H1 (cell line): ENCODE results near the gene SERTAD2. TPM values are rescaled to one million over a fixed set of nuclear protein-coding genes. Genes with fewer than 3 reads are reported as not detected.

Experiments
- CTCF ChIA-PET: fragments of 300-600 bp; sonication (Branson Sonifier 250); formaldehyde crosslinking; loops from one replicate; lab custom pipeline; 2021; ENCODE audit not compliant: partially characterized antibody; lab: Charles Lee
- POLR2A ChIA-PET: fragments of 300-600 bp; sonication (Branson Sonifier 250); formaldehyde crosslinking; loops from one replicate; lab custom pipeline; 2021; ENCODE audit warnings: inconsistent platforms; ENCODE audit not compliant: partially characterized antibody; lab: Charles Lee
- DNase-seq, 2 experiments: peaks; one replicate each; pipeline versions ENCODE4 v3.0.0 to v3.0.0-alpha.2; 2010 to 2022; ENCODE audit warnings: low spot score in 2 of 2, low read depth in 1 of 2, mixed read lengths in 1 of 2
- FAIRE-seq: peaks from 2 replicates; lab custom pipeline; 2011; peaks lifted over from hg19 to GRCh38; lab: Jason Lieb, UNC
- H2AFZ ChIP-seq: 2 replicates; pipeline ENCODE4 v1.8.1; 2012; ENCODE audit warnings: low read length, inconsistent platforms
- H2AK5ac ChIP-seq: 2 replicates; pipeline ENCODE4 v1.6.1; 2013; ENCODE audit warnings: low read depth, low read length
- H2BK120ac ChIP-seq: replicated peaks from 2 replicates; pipeline ENCODE3; 2013; ENCODE audit warnings: low read depth, low read length, inconsistent platforms
- H2BK12ac ChIP-seq: 2 replicates; pipeline ENCODE4 v1.6.1; 2013; ENCODE audit warnings: low read depth, low read length
- H2BK15ac ChIP-seq: 2 replicates; pipeline ENCODE4 v1.6.1; 2013; ENCODE audit warnings: low read length
- H2BK20ac ChIP-seq: 2 replicates; pipeline ENCODE4 v1.6.1; 2013; ENCODE audit warnings: low read length
- H2BK5ac ChIP-seq: 2 replicates; pipeline ENCODE4 v1.6.1; 2013; ENCODE audit warnings: low read depth, low read length
- H3K14ac ChIP-seq: 2 replicates; pipeline ENCODE4 v1.6.1; 2013; ENCODE audit warnings: inconsistent platforms; ENCODE audit not compliant: insufficient read length
- H3K18ac ChIP-seq: 2 replicates; pipeline ENCODE4 v1.6.1; 2013; ENCODE audit warnings: low read length; ENCODE audit errors: extremely low read depth
- H3K23ac ChIP-seq: 2 replicates; pipeline ENCODE4 v1.6.1; 2013; ENCODE audit warnings: inconsistent platforms; ENCODE audit not compliant: insufficient read length
- H3K23me2 ChIP-seq: 2 replicates; pipeline ENCODE4 v1.6.1; 2013; ENCODE audit warnings: low read depth, low read length
- H3K27ac ChIP-seq: 2 replicates; pipeline ENCODE4 v1.6.1; 2011; ENCODE audit warnings: low read depth, low read length, inconsistent platforms
- H3K27me3 ChIP-seq, 4 experiments: replicated peaks in 1 of 4; 1 replicate in 1 of 4; 2 replicates in 3 of 4; pipeline versions ENCODE4 v1.6.1 to v1.8.1; 2011 to 2013; ENCODE audit warnings: low read length in 3 of 4, mild to moderate bottlenecking in 3 of 4, inconsistent platforms in 2 of 4, mixed read lengths in 2 of 4, moderate library complexity in 1 of 4; ENCODE audit not compliant: control insufficient read depth in 3 of 4, insufficient read depth in 3 of 4; ENCODE audit errors: extremely low read depth in 1 of 4
- H3K36me3 ChIP-seq, 4 experiments: 2 replicates each; pipeline versions ENCODE4 v1.6.1 to v1.8.1; 2011 to 2013; ENCODE audit warnings: mild to moderate bottlenecking in 4 of 4, low read length in 3 of 4, moderate library complexity in 2 of 4, control low read depth in 1 of 4, inconsistent platforms in 1 of 4; ENCODE audit not compliant: insufficient read depth in 4 of 4, control insufficient read depth in 2 of 4
- H3K4ac ChIP-seq: replicated peaks from 2 replicates; pipeline ENCODE3; 2013; ENCODE audit warnings: low read length, low read depth, mixed read lengths, inconsistent platforms; ENCODE audit not compliant: insufficient read length
- H3K4me1 ChIP-seq, 4 experiments: replicated peaks in 1 of 4; 1 replicate in 1 of 4; 2 replicates in 3 of 4; pipeline versions ENCODE4 v1.6.1 to v1.8.1; 2011 to 2013; ENCODE audit warnings: low read length in 3 of 4, inconsistent platforms in 2 of 4, mixed read lengths in 1 of 4; ENCODE audit not compliant: insufficient read depth in 4 of 4, control insufficient read depth in 3 of 4
- H3K4me2 ChIP-seq, 2 experiments: 2 replicates each; pipeline versions ENCODE4 v1.6.1 to v1.8.1; 2011 to 2013; ENCODE audit warnings: low read depth in 2 of 2, low read length in 2 of 2, control low read depth in 1 of 2, inconsistent platforms in 1 of 2, mild to moderate bottlenecking in 1 of 2; ENCODE audit not compliant: insufficient read depth in 1 of 2
- H3K4me3 ChIP-seq, 4 experiments: fragments of 200-600, 300-600 bp in 1 of 4; sonication (generic), shearing (Covaris generic), sonication (Bioruptor Twin) in 1 of 4; 2 replicates each; pipeline versions ENCODE4 v1.5.1 to v1.8.1; 2011 to 2016; ENCODE audit warnings: low read length in 4 of 4, low read depth in 3 of 4, control low read depth in 2 of 4, inconsistent platforms in 2 of 4, mild to moderate bottlenecking in 2 of 4, mixed read lengths in 1 of 4, moderate library complexity in 1 of 4; ENCODE audit not compliant: insufficient read depth in 2 of 4; ENCODE audit errors: extremely low read depth in 1 of 4
- H3K56ac ChIP-seq: replicated peaks from 2 replicates; pipeline ENCODE3; 2013; ENCODE audit warnings: low read depth, mild to moderate bottlenecking, mixed read lengths, low read length, inconsistent platforms; ENCODE audit not compliant: insufficient read length
- H3K79me1 ChIP-seq: 2 replicates; pipeline ENCODE4 v1.6.1; 2013; ENCODE audit warnings: low read depth, low read length, control low read depth
- H3K79me2 ChIP-seq, 2 experiments: 2 replicates each; pipeline versions ENCODE4 v1.6.1 to v1.8.1; 2012 to 2013; ENCODE audit warnings: low read length in 2 of 2, mild to moderate bottlenecking in 2 of 2, inconsistent platforms in 1 of 2; ENCODE audit not compliant: insufficient read depth in 2 of 2, control insufficient read depth in 1 of 2
- H3K9ac ChIP-seq, 4 experiments: replicated peaks in 1 of 4; 1 replicate in 1 of 4; 2 replicates in 3 of 4; pipeline versions ENCODE4 v1.6.1 to v1.8.1; 2011 to 2013; ENCODE audit warnings: low read depth in 3 of 4, low read length in 3 of 4, control low read depth in 2 of 4, mild to moderate bottlenecking in 2 of 4, moderate library complexity in 2 of 4, inconsistent platforms in 1 of 4; ENCODE audit errors: extremely low read depth in 1 of 4
- H3K9me3 ChIP-seq, 2 experiments: 2 replicates each; pipeline versions ENCODE4 v1.6.1 to v1.8.1; 2012 to 2013; ENCODE audit warnings: mild to moderate bottlenecking in 2 of 2, moderate library complexity in 2 of 2, control low read depth in 1 of 2, inconsistent platforms in 1 of 2, low read depth in 1 of 2, low read length in 1 of 2, mixed read lengths in 1 of 2; ENCODE audit not compliant: insufficient read depth in 2 of 2
- H4K20me1 ChIP-seq, 2 experiments: replicated peaks in 1 of 2; 2 replicates each; pipeline versions ENCODE3 to v1.8.1; 2011 to 2013; ENCODE audit warnings: inconsistent platforms in 2 of 2, low read length in 2 of 2, mild to moderate bottlenecking in 1 of 2; ENCODE audit not compliant: insufficient read depth in 2 of 2, control insufficient read depth in 1 of 2
- H4K5ac ChIP-seq: 2 replicates; pipeline ENCODE4 v1.6.1; 2013; ENCODE audit warnings: low read length, low read depth, mixed read lengths, inconsistent platforms; ENCODE audit not compliant: insufficient read length
- H4K8ac ChIP-seq: 2 replicates; pipeline ENCODE4 v1.8.0; 2013; ENCODE audit warnings: mild to moderate bottlenecking, moderate library complexity, low read length, inconsistent platforms; ENCODE audit not compliant: insufficient read depth; ENCODE audit errors: extremely low read depth
- H4K91ac ChIP-seq: replicated peaks from 2 replicates; pipeline ENCODE3; 2013; ENCODE audit warnings: low read length, mixed read lengths, inconsistent platforms; ENCODE audit not compliant: insufficient read length
- BRCA1 ChIP-seq: IDR thresholded peaks from 2 replicates; pipeline ENCODE4 v1.6.1; 2012; ENCODE audit warnings: low read depth, low read length, improper control_type of control experiment
- EGR1 ChIP-seq: IDR thresholded peaks from 2 replicates; pipeline ENCODE4 v1.6.1; 2011; ENCODE audit warnings: low read depth, low read length, borderline replicate concordance
- GABPA ChIP-seq: IDR thresholded peaks from 2 replicates; pipeline ENCODE4 v1.6.1; 2011; ENCODE audit warnings: mild to moderate bottlenecking, low read length, moderate library complexity, borderline replicate concordance; ENCODE audit not compliant: insufficient read depth
- HDAC6 ChIP-seq: IDR thresholded peaks from one replicate; pipeline ENCODE4 v1.7.1; 2012; ENCODE audit warnings: low read depth, mild to moderate bottlenecking, inconsistent platforms, low read length, moderate library complexity
- KDM5A ChIP-seq: fragments of 200-600 bp; IDR thresholded peaks from 2 replicates; pipeline ENCODE4 v1.7.1; 2012; ENCODE audit warnings: mild to moderate bottlenecking, low read length, inconsistent platforms, mixed read lengths
- NANOG ChIP-seq: IDR thresholded peaks from 2 replicates; pipeline ENCODE4 v1.6.1; 2011; ENCODE audit warnings: low read length, low read depth, mild to moderate bottlenecking, inconsistent platforms; ENCODE audit not compliant: insufficient read depth, poor library complexity, severe bottlenecking
- POLR2AphosphoS5 ChIP-seq: IDR thresholded peaks from 2 replicates; pipeline ENCODE4 v1.6.1; 2011; ENCODE audit warnings: low read depth, low read length
- SIN3A ChIP-seq, 2 experiments: IDR thresholded peaks in 1 of 2; conservative IDR thresholded peaks in 1 of 2; 2 replicates each; pipeline ENCODE4 v1.6.1; 2011 to 2012; ENCODE audit warnings: low read length in 2 of 2, improper control_type of control experiment in 1 of 2, low read depth in 1 of 2, mild to moderate bottlenecking in 1 of 2
- SRF ChIP-seq: IDR thresholded peaks from 2 replicates; pipeline ENCODE4 v1.6.1; 2011; ENCODE audit warnings: mild to moderate bottlenecking, low read depth, low read length, moderate library complexity
- TAF1 ChIP-seq: IDR thresholded peaks from 2 replicates; pipeline ENCODE4 v1.6.1; 2011; ENCODE audit warnings: mild to moderate bottlenecking, low read depth, low read length
- TCF12 ChIP-seq: IDR thresholded peaks from 2 replicates; pipeline ENCODE4 v1.6.1; 2011; ENCODE audit warnings: low read depth, mild to moderate bottlenecking, low read length
- WGBS, 2 experiments: shearing (Covaris generic) in 1 of 2; methylation state at CpG; one replicate each; pipeline versions ENCODE4 v1.1.6 to v1.1.7; 2013 to 2015; ENCODE audit warnings: low lambda C conversion rate in 2 of 2, mixed read lengths in 2 of 2, inconsistent platforms in 1 of 2, low coverage in 1 of 2, missing lambda C conversion rate in 1 of 2; ENCODE audit not compliant: insufficient replicate concordance in 2 of 2, insufficient coverage in 1 of 2, insufficient read length in 1 of 2; ENCODE audit errors: extremely low coverage in 1 of 2, missing lambda C conversion rate in 1 of 2; 5-methylcytosine and 5-hydroxymethylcytosine counted together
- polyA plus RNA-seq, 7 experiments: library from polyadenylated mRNA; depleted of rRNA in 3 of 7; stranded (reverse) in 5 of 7; unstranded in 2 of 7; fragments of >200 nt in 5 of 7; fragments of 200-250 nt in 2 of 7; gene quantifications; 1 replicate in 5 of 7; 2 replicates in 1 of 7; 4 replicates in 1 of 7; pipeline versions ENCODE4 v1.2.1 to v1.2.3, GENCODE V29; 2011 to 2013; ENCODE audit warnings: missing spikeins in 2 of 7, mixed read lengths in 2 of 7
- total RNA-seq: library from RNA; stranded (reverse); fragmentation: NEBNext Ultra II Directional; extraction: Animal tissue kit (Norgen Biotek cat#: 25700); gene quantifications from 2 replicates; pipeline ENCODE4 v1.2.1, GENCODE V29; 2021

The SERTAD2 gene
- total and polyA plus RNA-seq, 2 of the 8 experiments (the other 6 are each of a cell fraction or from before 2014, with no cell fraction given): 2.9 to 4.5 TPM

- H2BK12ac ChIP-seq: no peak overlapping the region
- no peak overlapping the region for H3K4me2 ChIP-seq
- no peaks in the 10 kb centered on the region for H3K23me2 ChIP-seq
- WGBS, 2 experiments: 85% methylated on average over 12 of the region's 12 CpGs; no CpG with 5 or more reads in 1 of the 2 experiments
- peaks cover 0 to 8% (median 0%) of the 10 kb centered on the region in 4 experiments; a peak in 3 of 7 replicates for H3K4me1 ChIP-seq
- FAIRE-seq: no peak
- no peak overlapping the region for H4K91ac ChIP-seq
- TF ChIP-seq KDM5A (no peak), BRCA1 (no peak), TAF1 (no peak), HDAC6 (no peak), GABPA (no peak), POLR2AphosphoS5 (no peak), EGR1 (no peak), SRF (no peak), NANOG (no peak), TCF12 (no peak), SIN3A (conservative IDR thresholded peaks at IDR 0.05 in 1 of 2, IDR thresholded peaks at IDR 0.05 in 1 of 2; ENCODE audit: low read depth in 1 of 2, low read length in 2 of 2) (no peak)
- no peak overlapping the region for H3K18ac ChIP-seq
- no peak overlapping the region for H4K8ac ChIP-seq
- no peaks in the 10 kb centered on the region for H3K79me2 ChIP-seq
- H2BK20ac ChIP-seq: no peak overlapping the region
- H3K79me1 ChIP-seq: no peaks in the 10 kb centered on the region
- no peak for DNase-seq
- ChIA-PET POLR2A (no interaction called here), CTCF (interaction anchor here (0.6 to 4.8 kb wide), 4 partner anchors 16 to 84 kb away, joined by 3 to 28 read pairs (median 4); no protein-coding TSS in a partner anchor)
- H2AK5ac ChIP-seq: no peak overlapping the region
- H3K9me3 ChIP-seq: 0 out of 4 replicates have a peak, but pooled peaks cover 0 to 2% of the 10 kb centered on the region in 2 experiments
- H2BK5ac ChIP-seq: no peak overlapping the region
- no peaks in the 10 kb centered on the region for H3K27me3 ChIP-seq
- H3K9ac ChIP-seq: no peak overlapping the region
- no peak overlapping the region for H2BK120ac ChIP-seq
- H3K27ac ChIP-seq: no peak overlapping the region
- H3K36me3 ChIP-seq: no peaks in the 10 kb centered on the region
- no peak overlapping the region for H3K4ac ChIP-seq
- no peak overlapping the region for H3K56ac ChIP-seq
- no peak overlapping the region for H2AFZ ChIP-seq
- no peak overlapping the region for H3K23ac ChIP-seq
- H2BK15ac ChIP-seq: no peak overlapping the region
- no peak overlapping the region for H3K14ac ChIP-seq
- H3K4me3 ChIP-seq: no peak overlapping the region
- no peak overlapping the region for H4K5ac ChIP-seq
- H4K20me1 ChIP-seq: no peaks in the 10 kb centered on the region
Observed at GRCh38 chr2:64601785-64602391, 51.8 kb downstream of the SERTAD2 start.
